ENCODE data around the gene DDX19B. TPM values are rescaled to one million over a fixed set of nuclear protein-coding genes. Genes with fewer than 3 reads are reported as not detected.

DDX19B gene
- total RNA-seq, 1 donor from 2014 or later: 37.1 TPM

GRCh38 chr16:70372921-70373728 is 74.1 kb downstream of the DDX19B start:
- no peak overlapping the region for H3K27ac Mint-ChIP-seq (ENCODE audit: unreplicated experiment)
- DNase-seq (ENCODE audit: low spot score): no peak
- H3K9me3 Mint-ChIP-seq (ENCODE audit: unreplicated experiment): no peaks in the 10 kb centered on the region
- no peak overlapping the region for H3K4me3 Mint-ChIP-seq (ENCODE audit: unreplicated experiment)
- no peaks in the 10 kb centered on the region for H3K4me1 Mint-ChIP-seq (ENCODE audit: unreplicated experiment)
- TF ChIP-seq CTCF (IDR thresholded peaks at IDR 0.05; ENCODE audit: unreplicated experiment): no peak
- peaks cover 34% of the 10 kb centered on the region for H3K36me3 Mint-ChIP-seq (ENCODE audit: low read depth, unreplicated experiment)
- peaks cover 8% of the 10 kb centered on the region for H3K27me3 Mint-ChIP-seq (ENCODE audit: unreplicated experiment)

GRCh38 chr16:70374213-70374612 is 75.2 kb downstream of the DDX19B start:
- H3K27ac Mint-ChIP-seq (ENCODE audit: unreplicated experiment): no peak overlapping the region

GRCh38 chr16:70375636-70376611 is 76.9 kb downstream of the DDX19B start:
- Mint-ChIP-seq H3K36me3 (ENCODE audit: low read depth, unreplicated experiment) (peaks cover 29% of the 10 kb centered on the region), H3K9me3 (ENCODE audit: unreplicated experiment) (no peaks in the 10 kb centered on the region), H3K4me1 (ENCODE audit: unreplicated experiment) (peaks cover 6% of the 10 kb centered on the region), H3K27me3 (ENCODE audit: unreplicated experiment) (peaks cover 8% of the 10 kb centered on the region), H3K4me3 (ENCODE audit: unreplicated experiment) (peak overlapping the region; percentile 15), H3K27ac (ENCODE audit: unreplicated experiment) (peak overlapping the region; percentile 61)
- DNase-seq (ENCODE audit: low spot score): no peak
- no peak for TF ChIP-seq CTCF (IDR thresholded peaks at IDR 0.05; ENCODE audit: unreplicated experiment)

More at GRCh38 chr16:70374213-70374612, 75.2 kb downstream of the DDX19B start:
- no peak for DNase-seq (ENCODE audit: low spot score)
- Mint-ChIP-seq H3K27me3 (ENCODE audit: unreplicated experiment) (peaks cover 8% of the 10 kb centered on the region), H3K36me3 (ENCODE audit: low read depth, unreplicated experiment) (peaks cover 34% of the 10 kb centered on the region), H3K9me3 (ENCODE audit: unreplicated experiment) (no peaks in the 10 kb centered on the region), H3K4me3 (ENCODE audit: unreplicated experiment) (no peak overlapping the region), H3K4me1 (ENCODE audit: unreplicated experiment) (no peaks in the 10 kb centered on the region)
- no peak for TF ChIP-seq CTCF (IDR thresholded peaks at IDR 0.05; ENCODE audit: unreplicated experiment)

GRCh38 chr16:70377782-70378181 is 78.8 kb downstream of the DDX19B start:
- Mint-ChIP-seq H3K4me1 (ENCODE audit: unreplicated experiment) (peaks cover 8% of the 10 kb centered on the region), H3K27ac (ENCODE audit: unreplicated experiment) (no peak overlapping the region), H3K36me3 (ENCODE audit: low read depth, unreplicated experiment) (peaks cover 20% of the 10 kb centered on the region)

More at GRCh38 chr16:70377782-70378181, 78.8 kb downstream of the DDX19B start:
- Mint-ChIP-seq H3K27me3 (ENCODE audit: unreplicated experiment) (peaks cover 7% of the 10 kb centered on the region), H3K4me3 (ENCODE audit: unreplicated experiment) (no peak overlapping the region), H3K9me3 (ENCODE audit: unreplicated experiment) (no peaks in the 10 kb centered on the region)
- DNase-seq (ENCODE audit: low spot score): no peak
- no peak for TF ChIP-seq CTCF (IDR thresholded peaks at IDR 0.05; ENCODE audit: unreplicated experiment)

Data from endothelial cell (in vitro differentiated cells).